Measurements from ENCODE around the gene LAMA2.

Gene LAMA2, protein sequence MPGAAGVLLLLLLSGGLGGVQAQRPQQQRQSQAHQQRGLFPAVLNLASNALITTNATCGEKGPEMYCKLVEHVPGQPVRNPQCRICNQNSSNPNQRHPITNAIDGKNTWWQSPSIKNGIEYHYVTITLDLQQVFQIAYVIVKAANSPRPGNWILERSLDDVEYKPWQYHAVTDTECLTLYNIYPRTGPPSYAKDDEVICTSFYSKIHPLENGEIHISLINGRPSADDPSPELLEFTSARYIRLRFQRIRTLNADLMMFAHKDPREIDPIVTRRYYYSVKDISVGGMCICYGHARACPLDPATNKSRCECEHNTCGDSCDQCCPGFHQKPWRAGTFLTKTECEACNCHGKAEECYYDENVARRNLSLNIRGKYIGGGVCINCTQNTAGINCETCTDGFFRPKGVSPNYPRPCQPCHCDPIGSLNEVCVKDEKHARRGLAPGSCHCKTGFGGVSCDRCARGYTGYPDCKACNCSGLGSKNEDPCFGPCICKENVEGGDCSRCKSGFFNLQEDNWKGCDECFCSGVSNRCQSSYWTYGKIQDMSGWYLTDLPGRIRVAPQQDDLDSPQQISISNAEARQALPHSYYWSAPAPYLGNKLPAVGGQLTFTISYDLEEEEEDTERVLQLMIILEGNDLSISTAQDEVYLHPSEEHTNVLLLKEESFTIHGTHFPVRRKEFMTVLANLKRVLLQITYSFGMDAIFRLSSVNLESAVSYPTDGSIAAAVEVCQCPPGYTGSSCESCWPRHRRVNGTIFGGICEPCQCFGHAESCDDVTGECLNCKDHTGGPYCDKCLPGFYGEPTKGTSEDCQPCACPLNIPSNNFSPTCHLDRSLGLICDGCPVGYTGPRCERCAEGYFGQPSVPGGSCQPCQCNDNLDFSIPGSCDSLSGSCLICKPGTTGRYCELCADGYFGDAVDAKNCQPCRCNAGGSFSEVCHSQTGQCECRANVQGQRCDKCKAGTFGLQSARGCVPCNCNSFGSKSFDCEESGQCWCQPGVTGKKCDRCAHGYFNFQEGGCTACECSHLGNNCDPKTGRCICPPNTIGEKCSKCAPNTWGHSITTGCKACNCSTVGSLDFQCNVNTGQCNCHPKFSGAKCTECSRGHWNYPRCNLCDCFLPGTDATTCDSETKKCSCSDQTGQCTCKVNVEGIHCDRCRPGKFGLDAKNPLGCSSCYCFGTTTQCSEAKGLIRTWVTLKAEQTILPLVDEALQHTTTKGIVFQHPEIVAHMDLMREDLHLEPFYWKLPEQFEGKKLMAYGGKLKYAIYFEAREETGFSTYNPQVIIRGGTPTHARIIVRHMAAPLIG (N-terminal part only)

GRCh38 chr6:128882991-128883611, at the start of gene LAMA2:
LAMA2 (plus strand) TSS chr6:128883138; CDS start chr6:128883246, 108 bp downstream.
- no peak for DNase-seq (ENCODE audit: low read depth)

DNA sequence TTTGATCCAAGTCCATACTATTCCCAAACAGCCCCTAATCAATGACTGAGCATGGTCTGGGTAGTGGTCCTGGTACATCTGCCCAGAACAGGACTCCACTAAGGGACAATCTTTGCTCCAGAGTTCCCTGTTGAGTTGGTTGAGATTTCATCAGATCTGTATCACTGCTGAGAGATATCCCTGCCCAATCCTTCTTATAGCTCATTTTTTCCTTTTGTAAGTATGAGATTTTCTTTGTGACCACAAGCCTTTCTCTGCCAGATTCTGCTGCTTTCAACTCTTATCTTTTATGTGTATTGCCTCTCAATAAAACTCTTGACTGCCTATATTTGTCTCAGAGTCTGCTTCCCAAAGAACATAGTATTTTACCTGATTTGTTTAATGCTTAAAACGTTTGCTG, 46.2 kb upstream of the LAMA2 start:
- no peak for DNase-seq (ENCODE audit: low read depth)

DNA sequence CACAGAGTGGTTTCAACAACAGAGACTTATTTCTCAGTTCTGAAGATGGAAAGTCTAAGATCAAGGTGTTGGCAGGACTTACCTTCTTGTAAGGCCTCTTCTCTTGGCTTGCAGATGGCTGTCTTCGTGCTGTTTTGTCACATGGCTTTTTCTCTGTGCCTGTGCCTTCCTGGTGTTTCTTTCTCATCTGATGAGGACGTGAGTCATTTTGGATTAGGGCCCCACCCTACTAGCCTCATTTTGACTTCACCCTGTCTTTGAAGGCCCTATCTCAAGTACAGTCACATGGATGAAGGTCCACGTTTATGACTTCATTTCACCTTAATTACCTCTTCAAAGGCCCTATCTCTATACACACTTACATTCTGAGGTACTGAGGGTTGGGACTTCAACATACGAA, 41.4 kb upstream of the LAMA2 start:
- no peak for DNase-seq (ENCODE audit: low read depth)

DNA sequence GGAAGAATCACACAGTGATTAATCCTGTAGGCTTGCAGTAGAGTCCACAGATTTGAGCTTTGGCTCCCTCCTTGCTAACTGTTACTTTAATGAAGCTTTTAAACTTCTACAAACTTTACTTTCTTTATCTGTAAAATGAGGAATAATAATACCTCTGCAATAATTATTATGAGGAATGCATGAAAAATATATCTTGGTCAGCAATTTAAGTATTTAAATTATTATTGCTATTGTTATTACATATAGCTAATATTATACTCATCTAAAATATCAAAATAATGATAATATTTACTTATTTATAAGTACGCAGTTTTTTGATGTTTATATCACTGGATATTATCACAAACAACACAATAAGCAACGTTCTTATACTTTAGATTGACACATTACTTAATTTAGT, 38.3 kb upstream of the LAMA2 start:
- no peak for DNase-seq (ENCODE audit: low read depth)

- no peak for DNase-seq (ENCODE audit: low read depth)
Observed at GRCh38 chr6:128847431-128848210, 35.3 kb upstream of the LAMA2 start.

DNA sequence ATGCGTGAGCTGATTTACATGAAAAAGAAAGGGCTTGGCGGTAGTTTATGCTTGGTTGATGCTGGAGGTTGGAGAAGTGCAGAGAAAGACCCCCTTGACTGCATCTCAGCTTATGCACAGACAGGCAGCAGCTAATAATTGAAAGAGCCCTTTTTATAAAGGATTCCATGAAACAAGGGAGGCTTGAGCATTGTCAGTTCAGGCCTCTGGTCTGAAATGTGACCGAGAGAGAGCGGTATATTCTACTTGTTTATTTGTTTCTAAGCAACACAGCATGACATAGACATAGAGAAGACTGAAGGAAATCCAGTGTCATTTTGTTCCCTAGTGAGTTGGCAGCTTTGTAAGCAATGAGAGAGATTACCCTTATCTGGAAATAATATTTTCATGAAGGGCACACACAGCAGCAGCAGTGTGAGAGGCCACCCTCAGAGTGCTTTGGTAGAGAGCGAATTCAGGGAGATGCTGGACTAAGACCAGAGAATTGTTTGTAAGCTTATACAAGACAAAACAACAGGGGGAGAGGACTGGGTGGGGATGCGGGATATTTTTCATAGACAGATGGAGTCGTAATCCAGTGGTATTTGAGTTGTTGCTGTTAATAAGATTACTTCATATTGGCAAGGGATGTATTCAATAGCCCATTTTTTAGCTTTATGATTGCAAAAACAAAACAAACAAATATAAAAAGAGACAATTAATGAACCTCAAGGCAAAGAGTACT, 34.6 kb upstream of the LAMA2 start:
- no peak for DNase-seq (ENCODE audit: low read depth)

DNA sequence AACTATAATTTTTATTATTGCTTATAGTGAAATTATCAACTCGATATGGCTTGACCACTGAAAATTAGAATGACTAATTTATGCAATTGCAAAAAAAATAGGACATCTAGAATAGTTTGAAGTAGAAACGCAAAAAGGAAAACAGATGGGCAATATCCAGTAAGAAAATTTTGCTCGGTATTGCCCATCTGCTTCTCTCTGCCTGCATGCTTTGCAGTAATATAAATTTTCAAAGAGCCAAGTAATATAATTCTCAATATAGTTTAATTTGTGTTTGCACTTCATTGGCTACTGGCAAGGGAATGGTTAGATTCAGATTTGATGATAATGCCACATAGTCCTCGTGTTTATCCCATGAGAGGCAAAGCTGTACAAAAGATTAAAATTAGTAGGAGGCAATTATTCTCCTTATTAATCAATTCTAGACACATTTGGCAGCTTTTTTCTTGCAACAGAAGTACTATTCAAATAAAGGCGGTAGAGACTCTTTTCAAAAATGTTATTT, 27.3 kb upstream of the LAMA2 start:
- no peak for DNase-seq (ENCODE audit: low read depth)

GRCh38 chr6:128857806-128858205, 25.1 kb upstream of the LAMA2 start:
- no peak for DNase-seq (ENCODE audit: low read depth)

DNA sequence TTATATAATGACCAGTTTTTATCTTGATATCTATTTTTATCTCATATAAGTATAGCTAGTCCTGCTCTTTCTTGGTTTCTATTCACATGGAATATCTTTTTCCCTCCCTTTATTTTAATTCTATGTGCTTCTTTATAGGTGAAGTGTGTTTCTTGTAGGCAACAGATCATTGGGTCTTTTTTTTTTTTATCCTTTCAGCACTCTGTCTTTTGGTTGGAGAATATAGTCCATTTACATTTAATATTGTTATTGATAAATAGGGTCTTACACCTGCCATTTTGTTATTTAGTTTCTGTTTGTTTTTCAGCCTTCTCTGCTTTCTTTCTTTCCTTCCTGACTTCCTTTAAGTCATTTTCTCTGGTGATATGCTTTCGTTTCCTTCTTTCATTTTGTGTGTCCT, 22.2 kb upstream of the LAMA2 start:
- DNase-seq (ENCODE audit: low read depth) = no peak

- no peak for DNase-seq (ENCODE audit: low read depth)
Observed at GRCh38 chr6:128863983-128864382, 19.0 kb upstream of the LAMA2 start.

DNA sequence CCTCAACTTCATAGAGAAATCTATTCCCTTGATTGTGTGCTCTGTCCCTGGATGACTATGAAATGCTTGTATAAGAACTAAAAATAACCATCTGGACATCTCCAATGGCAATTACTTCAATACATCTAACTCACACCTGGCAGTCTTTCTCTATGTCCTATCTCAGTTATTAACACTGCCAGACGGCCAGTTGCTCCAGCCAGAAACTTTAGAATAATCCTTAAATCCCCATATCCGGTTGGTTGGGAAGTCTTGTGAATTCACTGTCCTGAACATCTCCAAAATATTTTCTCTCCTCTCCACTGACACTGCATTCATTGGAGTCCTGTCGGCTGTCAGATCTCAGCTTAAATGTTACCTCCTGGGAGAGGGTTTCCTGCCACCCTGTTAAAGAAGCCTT, 12.2 kb upstream of the LAMA2 start:
- no peak for DNase-seq (ENCODE audit: low read depth)

GRCh38 chr6:128874863-128875262, 8.1 kb upstream of the LAMA2 start:
- no peak for DNase-seq (ENCODE audit: low read depth)

DNA sequence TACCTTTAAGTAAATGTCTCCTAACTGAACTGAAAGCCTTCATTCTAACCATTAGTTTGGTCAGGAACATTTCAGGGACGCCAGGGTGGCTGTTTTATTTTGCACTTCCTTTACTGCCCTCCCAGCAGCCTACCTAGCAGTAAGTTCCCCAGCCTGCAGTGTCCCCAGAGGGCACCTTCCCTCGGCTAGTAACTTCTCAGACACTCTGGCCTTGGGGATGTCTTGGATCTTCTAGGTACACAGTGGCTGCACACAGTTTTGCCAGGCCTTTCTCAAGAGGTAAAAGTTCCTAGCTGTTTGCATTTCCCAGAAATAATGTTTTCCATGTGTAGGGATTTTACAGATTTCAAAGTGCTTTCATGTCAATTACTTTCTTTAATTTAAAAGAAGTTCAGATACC, 378 bp upstream of the LAMA2 start:
- DNase-seq (ENCODE audit: low read depth) = no peak

GRCh38 chr6:128883906-128884305, 968 bp downstream of the LAMA2 start:
- DNase-seq (ENCODE audit: low read depth) = no peak

GRCh38 chr6:128885381-128885780, 2.4 kb downstream of the LAMA2 start:
- DNase-seq (ENCODE audit: low read depth) = no peak

GRCh38 chr6:128886706-128887105, 3.8 kb downstream of the LAMA2 start:
- DNase-seq (ENCODE audit: low read depth) = no peak

GRCh38 chr6:128888444-128889175, 5.7 kb downstream of the LAMA2 start:
- DNase-seq (ENCODE audit: low read depth) = no peak

DNA sequence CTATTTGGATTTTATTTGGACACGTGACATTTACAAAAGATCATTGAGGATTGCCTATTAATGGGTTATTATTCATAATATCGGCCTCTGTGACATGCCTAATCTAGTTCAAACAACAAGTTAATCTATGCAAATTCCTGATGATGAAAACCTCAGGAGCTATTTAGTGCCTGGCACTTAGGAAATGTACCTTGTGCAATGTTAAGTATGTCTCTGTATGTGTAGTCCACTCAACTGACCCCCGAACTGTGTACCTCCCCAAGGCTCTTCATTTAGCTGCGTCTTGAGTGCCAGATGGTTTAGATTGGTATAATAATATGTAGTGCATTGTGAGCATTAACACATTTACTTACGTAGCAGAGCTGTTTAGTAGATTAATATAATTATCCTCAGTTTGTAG, 6.9 kb downstream of the LAMA2 start:
- no peak for DNase-seq (ENCODE audit: low read depth)

DNA sequence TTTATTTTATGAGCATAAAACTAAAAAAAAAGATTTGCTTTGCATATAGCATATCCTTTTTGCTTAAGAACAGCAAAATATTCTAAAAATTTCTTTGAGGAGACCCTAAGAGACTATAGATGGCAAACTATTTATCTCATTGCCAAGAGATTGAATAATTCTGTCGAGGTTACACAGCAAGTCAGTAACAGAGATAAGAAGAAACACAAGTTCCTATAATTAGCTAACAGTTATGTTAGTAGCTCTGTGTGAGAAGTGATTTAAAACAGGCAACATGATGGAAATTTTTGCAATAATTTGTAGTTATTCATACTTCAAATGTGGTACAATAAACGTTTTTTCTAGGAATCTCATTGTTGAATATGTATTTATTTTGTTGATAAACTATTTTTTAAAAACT, 9.1 kb downstream of the LAMA2 start:
- DNase-seq (ENCODE audit: low read depth) = no peak

Measured in activated T-helper 1 cell treated with Interleukin-2 at 50 U/mL for 16 hours (primary cell).